ENCODE data around the gene ADAD2.

- TF ChIP-seq NFIC (IDR thresholded peaks at IDR 0.05; ENCODE audit: low read depth, low read length) (no peak), FOXM1 (IDR thresholded peaks at IDR 0.05; ENCODE audit: low read depth, low read length) (no peak), PML (IDR thresholded peaks at IDR 0.05; ENCODE audit: low read length) (no peak), CREB1 (IDR thresholded peaks at IDR 0.05; ENCODE audit: low read depth) (no peak), POLR2A (IDR thresholded peaks at IDR 0.05; ENCODE audit: low read depth, low read length) (no peak)
Measured at GRCh38 chr16:84199097-84199496, 8.1 kb downstream of the ADAD2 start.

Measured in GM12878 (cell line).